Tibial artery (tissue), 4 donors: Measurements from ENCODE around the gene RELL1.

ENCODE experiments used
- DNase-seq, 2 donors: peaks; one replicate each; pipeline ENCODE4 v3.0.0-alpha.2; 2019
- H3K27ac ChIP-seq, 2 donors: fragments of 200-600 bp; sonication (generic) in 1 of 2; 1 replicate in 1 of 2; 2 replicates in 1 of 2; pipeline ENCODE4 v1.5.1; 2018 to 2019; ENCODE audit warnings: mild to moderate bottlenecking in 1 of 2
- H3K27me3 ChIP-seq, 2 donors: fragments of 200-600 bp; sonication (generic) in 1 of 2; one replicate each; pipeline versions ENCODE4 v1.5.1 to v1.6.0; 2016 to 2019
- H3K36me3 ChIP-seq, 3 donors: fragments of 200-600 bp; sonication (generic) in 2 of 3; one replicate each; pipeline ENCODE4 v1.5.1; 2016 to 2019; ENCODE audit warnings: mild to moderate bottlenecking in 2 of 3
- H3K4me1 ChIP-seq, 4 donors: fragments of 200-600 bp; sonication (generic) in 2 of 4; 1 replicate in 3 of 4; 2 replicates in 1 of 4; pipeline ENCODE4 v1.5.1; 2016 to 2019
- H3K4me3 ChIP-seq, 2 donors: fragments of 200-600 bp; sonication (generic) in 1 of 2; 1 replicate in 1 of 2; 2 replicates in 1 of 2; pipeline ENCODE4 v1.5.1; 2018 to 2019; ENCODE audit warnings: mild to moderate bottlenecking in 2 of 2
- H3K9me3 ChIP-seq, 3 donors: fragments of 200-600 bp; sonication (generic) in 1 of 3; one replicate each; pipeline ENCODE4 v1.5.1; 2016 to 2019
- CTCF ChIP-seq, 2 experiments: fragments of 200-600 bp in 1 of 2; fragments of 450-650 bp in 1 of 2; IDR thresholded peaks; one replicate each; pipeline ENCODE4 v1.5.1; 2017 to 2019; ENCODE audit warnings: antibody characterized with exemption in 2 of 2, mild to moderate bottlenecking in 1 of 2, moderate library complexity in 1 of 2
- intact Hi-C: fragments of 100-400 bp; cut with DNase I; formaldehyde crosslinking; loops from one replicate; pipeline ENCODE4 v1.15.0; 2023; ENCODE audit warnings: low total_unique reads

Gene RELL1

GRCh38 chr4:37628977-37629609 is 57.1 kb downstream of the RELL1 start:
- no peaks in the 10 kb centered on the region for H3K9me3 ChIP-seq
- no peak overlapping the region for H3K4me3 ChIP-seq
- peak in 1 of 2 donors; percentile 41 for DNase-seq
- peaks cover 0 to 15% (median 3%) of the 10 kb centered on the region in 4 donors for H3K4me1 ChIP-seq
- H3K27me3 ChIP-seq = no peaks in the 10 kb centered on the region
- no peak for TF ChIP-seq CTCF (IDR thresholded peaks at IDR 0.05)
- intact Hi-C loops = no loop called here
- peaks cover 4 to 26% (median 23%) of the 10 kb centered on the region in 3 donors for H3K36me3 ChIP-seq
- H3K27ac ChIP-seq = no peak overlapping the region

GRCh38 chr4:37627263-37627662 is 58.9 kb downstream of the RELL1 start:
- H3K36me3 ChIP-seq = peaks cover 0 to 20% (median 16%) of the 10 kb centered on the region in 3 donors
- H3K4me3 ChIP-seq = no peak overlapping the region
- TF ChIP-seq CTCF (IDR thresholded peaks at IDR 0.05) = no peak
- H3K27me3 ChIP-seq = no peaks in the 10 kb centered on the region
- no peaks in the 10 kb centered on the region for H3K9me3 ChIP-seq
- H3K4me1 ChIP-seq = peaks cover 0 to 15% (median 3%) of the 10 kb centered on the region in 4 donors
- intact Hi-C loops = no loop called here
- no peak overlapping the region for H3K27ac ChIP-seq
- DNase-seq = no peak

GRCh38 chr4:37625499-37625898 is 60.7 kb downstream of the RELL1 start:
- H3K36me3 ChIP-seq = peaks cover 0 to 15% (median 7%) of the 10 kb centered on the region in 3 donors
- no peak for DNase-seq
- no peak overlapping the region for H3K4me3 ChIP-seq
- H3K27ac ChIP-seq = no peak overlapping the region
- H3K4me1 ChIP-seq = peaks cover 0 to 6% (median 0%) of the 10 kb centered on the region in 4 donors
- no peaks in the 10 kb centered on the region for H3K27me3 ChIP-seq
- TF ChIP-seq CTCF (IDR thresholded peaks at IDR 0.05) = no peak
- H3K9me3 ChIP-seq = no peaks in the 10 kb centered on the region
- intact Hi-C loops = no loop called here

GRCh38 chr4:37623940-37624339 is 62.2 kb downstream of the RELL1 start:
- no peak overlapping the region for H3K4me3 ChIP-seq
- no peak overlapping the region for H3K27ac ChIP-seq
- peaks cover 0 to 4% (median 4%) of the 10 kb centered on the region in 3 donors for H3K36me3 ChIP-seq
- H3K4me1 ChIP-seq = peaks cover 0 to 3% (median 0%) of the 10 kb centered on the region in 4 donors
- TF ChIP-seq CTCF (IDR thresholded peaks at IDR 0.05) = no peak
- DNase-seq = no peak
- H3K9me3 ChIP-seq = no peaks in the 10 kb centered on the region
- intact Hi-C loops = no loop called here
- no peaks in the 10 kb centered on the region for H3K27me3 ChIP-seq

- DNase-seq = no peak
- TF ChIP-seq CTCF (IDR thresholded peaks at IDR 0.05) = no peak
- intact Hi-C loops = no loop called here
- H3K27ac ChIP-seq = no peak overlapping the region
- no peaks in the 10 kb centered on the region for H3K4me1 ChIP-seq
- H3K27me3 ChIP-seq = no peaks in the 10 kb centered on the region
- H3K4me3 ChIP-seq = no peak overlapping the region
- peaks cover 0 to 4% (median 4%) of the 10 kb centered on the region in 3 donors for H3K36me3 ChIP-seq
- H3K9me3 ChIP-seq = no peaks in the 10 kb centered on the region
Observed at GRCh38 chr4:37623125-37623524, 63.1 kb downstream of the RELL1 start.
